ENCODE data around the gene PLPPR2. TPM values are rescaled to one million over a fixed set of nuclear protein-coding genes. Genes with fewer than 3 reads are reported as not detected.

The PLPPR2 gene
- total and polyA plus RNA-seq, 2 of the 4 experiments (the other 2 are of a cell fraction) = 3.9 to 45.2 TPM

GRCh38 chr19:11355160-11356073 is at the start of gene PLPPR2 (continued):
- TF ChIP-seq MAFK (IDR thresholded peaks at IDR 0.05; ENCODE audit: low read depth, low read length) = no peak
- no peak for TF ChIP-seq RCOR1 (IDR thresholded peaks at IDR 0.05; ENCODE audit: insufficient replicate concordance, low read length)
- TF ChIP-seq MAZ (IDR thresholded peaks at IDR 0.05; ENCODE audit: borderline replicate concordance, low read depth, low read length) = peak; percentile 51; the same call in 1 of the 2 replicates
- no peak for TF ChIP-seq SMC3 (IDR thresholded peaks at IDR 0.05; ENCODE audit: low read depth, low read length)
- TF ChIP-seq RAD21 (IDR thresholded peaks at IDR 0.05; ENCODE audit: low read length) = no peak
- peak; percentile 84 for TF ChIP-seq POLR2A (IDR thresholded peaks at IDR 0.05; ENCODE audit: low read depth, low read length)
- TF ChIP-seq BHLHE40 (IDR thresholded peaks at IDR 0.05; ENCODE audit: low read depth, low read length) = no peak
- TF ChIP-seq FOS (IDR thresholded peaks at IDR 0.05; ENCODE audit: low read depth, low read length) = no peak
